Osteoblast (primary cell): ENCODE data around the gene R3HDM2. TPM values are rescaled to one million over a fixed set of nuclear protein-coding genes. Genes with fewer than 3 reads are reported as not detected.

ENCODE experiments used
- DNase-seq: peaks from one replicate; pipeline ENCODE4 v3.0.0; 2011; ENCODE audit warnings: low spot score, mixed read lengths; ENCODE audit not compliant: insufficient read length; ENCODE audit errors: missing footprints
- H2AFZ ChIP-seq: 2 replicates; pipeline ENCODE4 v1.6.0; 2011; ENCODE audit warnings: mild to moderate bottlenecking, low read length
- H3K27ac ChIP-seq: 2 replicates; pipeline ENCODE4 v1.5.1; 2011; ENCODE audit warnings: mild to moderate bottlenecking, low read depth, low read length, moderate library complexity
- H3K27me3 ChIP-seq: 2 replicates; pipeline ENCODE4 v1.6.0; 2012; ENCODE audit warnings: mild to moderate bottlenecking, control low read depth, inconsistent platforms, low read length, moderate library complexity; ENCODE audit not compliant: insufficient read depth
- H3K36me3 ChIP-seq: 2 replicates; pipeline ENCODE4 v1.5.1; 2011; ENCODE audit warnings: mild to moderate bottlenecking, low read length, control low read depth, moderate library complexity; ENCODE audit not compliant: insufficient read depth
- H3K4me1 ChIP-seq: 2 replicates; pipeline ENCODE4 v1.5.1; 2011; ENCODE audit warnings: mild to moderate bottlenecking, low read length, control low read depth, moderate library complexity; ENCODE audit not compliant: insufficient read depth
- H3K4me2 ChIP-seq: 2 replicates; pipeline ENCODE4 v1.6.0; 2011; ENCODE audit warnings: mild to moderate bottlenecking, low read length; ENCODE audit not compliant: insufficient read depth
- H3K4me3 ChIP-seq: fragments of 200-600 bp; sonication (generic); 3 replicates; pipeline ENCODE4 v1.5.1; 2012; ENCODE audit warnings: mild to moderate bottlenecking, low read length, inconsistent platforms; ENCODE audit not compliant: insufficient read depth
- H3K79me2 ChIP-seq: 2 replicates; pipeline ENCODE4 v1.6.0; 2012; ENCODE audit warnings: mild to moderate bottlenecking, low read length, control low read depth, inconsistent platforms; ENCODE audit not compliant: insufficient read depth
- H3K9me3 ChIP-seq: 2 replicates; pipeline ENCODE4 v1.5.1; 2011; ENCODE audit warnings: low read depth, low read length, control low read depth
- H4K20me1 ChIP-seq: 2 replicates; pipeline ENCODE4 v1.6.0; 2012; ENCODE audit warnings: mild to moderate bottlenecking, low read length, control low read depth; ENCODE audit not compliant: insufficient read depth
- CTCF ChIP-seq: IDR thresholded peaks from 2 replicates; pipeline ENCODE4 v1.5.1; 2011; ENCODE audit warnings: mild to moderate bottlenecking, low read depth, low read length, moderate library complexity; ENCODE audit errors: extremely low read depth
- total RNA-seq: library from RNA; depleted of rRNA; stranded (reverse); fragments of >200 nt; gene quantifications from 2 replicates; pipeline ENCODE4 v1.2.3, GENCODE V29; 2012

Gene R3HDM2
- total RNA-seq, 1 donor: 23.2 TPM

- no peaks in the 10 kb centered on the region for H3K9me3 ChIP-seq
- H2AFZ ChIP-seq: peak overlapping the region; percentile 60
- DNase-seq: no peak
Observed at GRCh38 chr12:57229046-57229633, 201.7 kb downstream of the R3HDM2 start.

GRCh38 chr12:57227315-57228115 is 203.3 kb downstream of the R3HDM2 start:
- no peak overlapping the region for H2AFZ ChIP-seq
- peaks cover 38% of the 10 kb centered on the region for H3K4me1 ChIP-seq
- H3K4me3 ChIP-seq: peak overlapping the region; percentile 57
- DNase-seq: no peak
- H4K20me1 ChIP-seq: peaks cover 20% of the 10 kb centered on the region
- TF ChIP-seq CTCF: no peak
- H3K27ac ChIP-seq: no peak overlapping the region
- no peaks in the 10 kb centered on the region for H3K9me3 ChIP-seq
- peaks cover 13% of the 10 kb centered on the region for H3K36me3 ChIP-seq
- H3K4me2 ChIP-seq: peak overlapping the region; percentile 34
- H3K27me3 ChIP-seq: no peaks in the 10 kb centered on the region
- H3K79me2 ChIP-seq: peaks cover 30% of the 10 kb centered on the region

More at GRCh38 chr12:57229046-57229633, 201.7 kb downstream of the R3HDM2 start:
- peaks cover 29% of the 10 kb centered on the region for H3K36me3 ChIP-seq
- H3K4me1 ChIP-seq: peaks cover 48% of the 10 kb centered on the region
- H4K20me1 ChIP-seq: peaks cover 33% of the 10 kb centered on the region
- no peak for TF ChIP-seq CTCF
- H3K27me3 ChIP-seq: no peaks in the 10 kb centered on the region
- peak overlapping the region; percentile 98 for H3K27ac ChIP-seq
- H3K79me2 ChIP-seq: peaks cover 38% of the 10 kb centered on the region
- peak overlapping the region; percentile 84 for H3K4me3 ChIP-seq
- peak overlapping the region; percentile 96 for H3K4me2 ChIP-seq

- peak overlapping the region; percentile 57 for H3K4me3 ChIP-seq
- H2AFZ ChIP-seq: no peak overlapping the region
Observed at GRCh38 chr12:57226588-57227314, 204.1 kb downstream of the R3HDM2 start.

More at GRCh38 chr12:57226588-57227314, 204.1 kb downstream of the R3HDM2 start:
- Histone ChIP-seq H3K79me2 (peaks cover 22% of the 10 kb centered on the region), H3K4me2 (peak overlapping the region; percentile 34), H3K9me3 (no peaks in the 10 kb centered on the region), H3K27ac (no peak overlapping the region), H3K36me3 (peaks cover 6% of the 10 kb centered on the region), H3K27me3 (peaks cover 3% of the 10 kb centered on the region), H3K4me1 (peaks cover 35% of the 10 kb centered on the region), H4K20me1 (peaks cover 16% of the 10 kb centered on the region)
- no peak for DNase-seq
- no peak for TF ChIP-seq CTCF
